Esophagus mucosa (tissue), 1 donor: ENCODE results near the gene CFAP300. TPM values are rescaled to one million over a fixed set of nuclear protein-coding genes. Genes with fewer than 3 reads are reported as not detected.

ENCODE experiments used
- ATAC-seq: fragments of 200-7000 bp; cut with Tn5 transposase; one replicate; pipeline ENCODE4 v1.9.1; 2020
- total RNA-seq: library from RNA; stranded (reverse); gene quantifications from one replicate; pipeline ENCODE4 v1.2.4, GENCODE V29; 2023
- donor health status: DM: yes; HTN: yes; CAD: no.

Gene CFAP300
- total RNA-seq, result 0.80 TPM

- ATAC-seq, result peak; percentile 83
These were observed at the start of gene CFAP300 for GRCh38 chr11:102047305-102047924. TSS of gene CFAP300 (plus strand) at chr11:102047437. CDS start at chr11:102047471, 34 bp downstream.

GRCh38 chr11:102001657-102002338 lies 45.4 kb upstream of the CFAP300 start:
- ATAC-seq, result no peak

GRCh38 chr11:102004220-102004619 lies 43.0 kb upstream of the CFAP300 start:
- ATAC-seq, result no peak

- no peak for ATAC-seq
These were observed 41.9 kb upstream of the CFAP300 start for GRCh38 chr11:102005306-102005705.

GRCh38 chr11:102006835-102007566 lies 40.2 kb upstream of the CFAP300 start:
- no peak for ATAC-seq

- ATAC-seq, result peak; percentile 88
These were observed 39.4 kb upstream of the CFAP300 start for GRCh38 chr11:102007567-102008437.

- peak; percentile 91 for ATAC-seq
These were observed 36.3 kb upstream of the CFAP300 start for GRCh38 chr11:102010776-102011494.

GRCh38 chr11:102012946-102013345 lies 34.3 kb upstream of the CFAP300 start:
- ATAC-seq, result no peak

- no peak for ATAC-seq
These were observed 32.5 kb upstream of the CFAP300 start for GRCh38 chr11:102014756-102015155.

- ATAC-seq, result no peak
These were observed 30.2 kb upstream of the CFAP300 start for GRCh38 chr11:102017026-102017425.

GRCh38 chr11:102026217-102026616 lies 21.0 kb upstream of the CFAP300 start:
- ATAC-seq, result no peak

- ATAC-seq, result peak; percentile 51
These were observed 20.3 kb upstream of the CFAP300 start for GRCh38 chr11:102026959-102027358.

GRCh38 chr11:102036757-102037156 lies 10.5 kb upstream of the CFAP300 start:
- ATAC-seq, result no peak

GRCh38 chr11:102046841-102047240 lies 396 bp upstream of the CFAP300 start:
- ATAC-seq, result no peak

- ATAC-seq, result no peak
These were observed 3.8 kb downstream of the CFAP300 start for GRCh38 chr11:102050927-102051575.

- ATAC-seq, result no peak
These were observed 14.0 kb downstream of the CFAP300 start for GRCh38 chr11:102061276-102061675.

- ATAC-seq, result no peak
These were observed 14.9 kb downstream of the CFAP300 start for GRCh38 chr11:102062106-102062505.

GRCh38 chr11:102064316-102064715 lies 17.1 kb downstream of the CFAP300 start:
- ATAC-seq, result peak; percentile 90

- no peak for ATAC-seq
These were observed 23.5 kb downstream of the CFAP300 start for GRCh38 chr11:102070766-102071165.

- ATAC-seq, result no peak
These were observed 24.5 kb downstream of the CFAP300 start for GRCh38 chr11:102071497-102072472.
